Stomach (tissue), 4 donors: ENCODE results near the gene C10orf105.

Source experiments
- CTCF ChIP-seq, 7 experiments: fragments of 450-650 bp in 4 of 7; fragments of 200-600 bp in 3 of 7; sonication (generic) in 3 of 7; IDR thresholded peaks; one replicate each; pipeline ENCODE4 v1.5.1; 2016 to 2019; ENCODE audit warnings: antibody characterized with exemption in 7 of 7, control low read depth in 2 of 7, mild to moderate bottlenecking in 1 of 7
- EP300 ChIP-seq: sonication (generic); formaldehyde crosslinking; IDR thresholded peaks from one replicate; pipeline ENCODE4 v1.6.1; 2017; ENCODE audit warnings: antibody characterized with exemption
- POLR2AphosphoS5 ChIP-seq, 3 donors: sonication (generic); formaldehyde crosslinking; IDR thresholded peaks; one replicate each; pipeline ENCODE4 v1.6.1; 2016; ENCODE audit warnings: antibody characterized with exemption in 3 of 3

- TF ChIP-seq CTCF (IDR thresholded peaks at IDR 0.05) (peak in 1 of 7 experiments; percentile 25), EP300 (no peak), POLR2AphosphoS5 (IDR thresholded peaks at IDR 0.05) (no peak)
Measured at GRCh38 chr10:71725998-71726579, 6.5 kb upstream of the C10orf105 start.
